ENCODE measurements around the gene PLPP4.
A peak's percentile ranks its signal among the peaks of the same experiment; 100 is the strongest.

The PLPP4 gene

DNA sequence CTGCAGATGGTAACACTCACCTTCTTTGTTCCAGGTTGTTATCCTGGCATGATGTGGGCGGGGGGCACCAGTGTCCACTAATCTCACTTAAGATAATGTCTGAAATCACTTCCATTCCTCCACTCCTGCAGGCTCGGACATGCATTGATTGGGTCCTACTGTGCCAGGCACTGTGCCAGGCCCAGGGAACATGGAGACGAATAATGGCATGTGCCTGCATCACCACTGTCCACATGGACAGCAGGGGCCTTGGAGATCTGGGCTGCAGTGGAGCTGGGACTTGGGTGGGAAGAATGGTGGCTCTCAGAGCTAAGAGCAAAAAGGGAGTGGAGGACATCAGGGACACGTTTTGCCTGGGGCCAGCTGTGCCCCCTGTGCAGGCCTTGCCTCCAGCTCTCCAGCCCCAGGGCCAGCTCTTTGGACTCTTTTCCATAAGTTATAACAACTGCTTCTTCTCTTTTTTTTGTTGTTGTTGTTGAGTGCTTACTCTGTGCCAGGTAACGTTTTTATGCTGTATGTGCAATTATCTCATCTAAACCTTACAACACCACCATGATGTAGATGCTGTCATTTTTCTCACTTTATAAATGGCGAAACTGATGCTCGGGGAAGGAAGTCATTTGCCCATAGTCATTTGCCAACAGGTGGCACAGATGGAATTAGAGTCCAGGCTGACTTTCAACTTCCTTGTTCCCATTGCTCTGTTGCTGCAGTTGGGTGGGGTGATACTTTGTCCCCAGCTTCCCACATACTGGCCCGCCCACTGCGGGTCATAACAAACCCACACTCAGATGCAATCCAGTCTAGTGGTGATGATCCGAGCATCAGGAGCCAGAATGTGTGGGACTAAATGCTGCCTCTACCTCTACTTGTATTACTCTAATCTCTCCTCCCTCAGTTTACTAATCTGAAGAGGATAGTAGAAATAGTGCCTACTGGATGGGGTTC lies 19.1 kb downstream of the PLPP4 start:
- Mint-ChIP-seq H3K4me3 (no peak overlapping the region), H3K27ac (no peak overlapping the region), H3K36me3 (ENCODE audit: low read depth) (no peaks in the 10 kb centered on the region), H3K4me1 (no peaks in the 10 kb centered on the region), H3K9me3 (peaks cover 14% of the 10 kb centered on the region), H3K27me3 (ENCODE audit: low read depth, poor library complexity) (peaks cover 22% of the 10 kb centered on the region)
- TF ChIP-seq, protein P1, sequence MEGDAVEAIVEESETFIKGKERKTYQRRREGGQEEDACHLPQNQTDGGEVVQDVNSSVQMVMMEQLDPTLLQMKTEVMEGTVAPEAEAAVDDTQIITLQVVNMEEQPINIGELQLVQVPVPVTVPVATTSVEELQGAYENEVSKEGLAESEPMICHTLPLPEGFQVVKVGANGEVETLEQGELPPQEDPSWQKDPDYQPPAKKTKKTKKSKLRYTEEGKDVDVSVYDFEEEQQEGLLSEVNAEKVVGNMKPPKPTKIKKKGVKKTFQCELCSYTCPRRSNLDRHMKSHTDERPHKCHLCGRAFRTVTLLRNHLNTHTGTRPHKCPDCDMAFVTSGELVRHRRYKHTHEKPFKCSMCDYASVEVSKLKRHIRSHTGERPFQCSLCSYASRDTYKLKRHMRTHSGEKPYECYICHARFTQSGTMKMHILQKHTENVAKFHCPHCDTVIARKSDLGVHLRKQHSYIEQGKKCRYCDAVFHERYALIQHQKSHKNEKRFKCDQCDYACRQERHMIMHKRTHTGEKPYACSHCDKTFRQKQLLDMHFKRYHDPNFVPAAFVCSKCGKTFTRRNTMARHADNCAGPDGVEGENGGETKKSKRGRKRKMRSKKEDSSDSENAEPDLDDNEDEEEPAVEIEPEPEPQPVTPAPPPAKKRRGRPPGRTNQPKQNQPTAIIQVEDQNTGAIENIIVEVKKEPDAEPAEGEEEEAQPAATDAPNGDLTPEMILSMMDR (IDR thresholded peaks at IDR 0.05), result no peak
- DNase-seq, result no peak

DNA sequence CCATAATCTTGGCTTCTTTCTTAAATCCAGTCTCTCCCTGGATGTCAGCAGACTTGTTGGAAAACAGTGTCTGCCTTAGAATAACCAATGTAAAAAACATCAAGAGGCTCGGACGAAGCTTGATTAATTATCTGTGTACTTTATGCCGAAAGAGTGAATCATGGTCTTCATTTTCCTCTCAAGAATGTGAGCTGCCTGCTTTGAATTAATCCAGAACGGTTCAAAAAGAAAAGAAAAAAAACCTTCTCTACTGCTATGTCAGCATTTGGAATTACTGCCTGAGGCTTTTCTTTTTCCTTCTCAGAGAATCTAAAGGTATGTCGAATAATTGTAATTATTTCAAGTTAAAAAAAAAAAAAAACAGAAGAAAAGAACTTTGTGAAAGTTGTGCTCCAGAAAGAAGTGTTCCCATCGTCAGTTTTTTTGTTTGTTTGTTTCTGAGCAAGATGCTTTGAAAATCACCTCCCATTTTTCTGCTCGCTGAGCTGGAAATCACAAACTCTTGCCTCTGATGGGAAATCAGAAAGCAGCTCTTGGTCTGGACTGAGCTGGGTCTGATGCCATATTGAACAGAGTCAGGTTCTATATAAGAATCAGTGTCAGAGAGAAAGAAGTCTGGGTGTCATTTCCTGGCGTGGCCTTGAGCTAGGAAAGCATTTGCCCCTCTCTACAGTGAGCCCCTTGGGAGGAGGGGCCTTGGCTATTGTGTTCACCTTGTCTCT lies 20.2 kb downstream of the PLPP4 start:
- TF ChIP-seq, protein P1 (IDR thresholded peaks at IDR 0.05), result no peak
- Mint-ChIP-seq H3K27me3 (ENCODE audit: low read depth, poor library complexity) (peaks cover 16% of the 10 kb centered on the region), H3K4me3 (no peak overlapping the region), H3K36me3 (ENCODE audit: low read depth) (no peaks in the 10 kb centered on the region), H3K4me1 (no peaks in the 10 kb centered on the region), H3K27ac (peak overlapping the region; percentile 17), H3K9me3 (peaks cover 20% of the 10 kb centered on the region)
- DNase-seq, result no peak

DNA sequence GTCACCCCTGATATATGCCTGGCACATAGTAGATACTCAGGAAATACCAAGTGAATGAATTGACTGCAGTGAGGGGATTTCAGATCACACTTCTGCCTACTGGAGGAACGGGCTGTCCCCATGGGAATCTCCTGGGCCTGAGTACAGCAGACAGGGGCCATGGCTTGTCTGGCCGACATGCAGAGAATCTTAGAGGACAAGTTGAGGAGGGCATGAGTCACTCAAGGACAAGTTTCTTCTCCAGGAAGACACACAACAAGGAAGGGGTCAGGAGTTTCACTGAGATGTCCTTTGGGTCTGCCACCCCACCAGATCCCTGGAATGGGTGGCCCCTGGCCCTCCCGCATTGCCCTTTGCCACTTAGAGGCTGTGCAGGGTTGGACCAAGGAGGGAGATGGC lies 20.7 kb downstream of the PLPP4 start:
- DNase-seq, result no peak
- H3K36me3 Mint-ChIP-seq (ENCODE audit: low read depth), result no peaks in the 10 kb centered on the region
- H3K27me3 Mint-ChIP-seq (ENCODE audit: low read depth, poor library complexity), result peaks cover 10% of the 10 kb centered on the region
- H3K4me3 Mint-ChIP-seq, result no peak overlapping the region
- H3K4me1 Mint-ChIP-seq, result no peaks in the 10 kb centered on the region
- peaks cover 19% of the 10 kb centered on the region for H3K9me3 Mint-ChIP-seq
- no peak overlapping the region for H3K27ac Mint-ChIP-seq
- TF ChIP-seq, protein P1 (IDR thresholded peaks at IDR 0.05), result no peak

DNA sequence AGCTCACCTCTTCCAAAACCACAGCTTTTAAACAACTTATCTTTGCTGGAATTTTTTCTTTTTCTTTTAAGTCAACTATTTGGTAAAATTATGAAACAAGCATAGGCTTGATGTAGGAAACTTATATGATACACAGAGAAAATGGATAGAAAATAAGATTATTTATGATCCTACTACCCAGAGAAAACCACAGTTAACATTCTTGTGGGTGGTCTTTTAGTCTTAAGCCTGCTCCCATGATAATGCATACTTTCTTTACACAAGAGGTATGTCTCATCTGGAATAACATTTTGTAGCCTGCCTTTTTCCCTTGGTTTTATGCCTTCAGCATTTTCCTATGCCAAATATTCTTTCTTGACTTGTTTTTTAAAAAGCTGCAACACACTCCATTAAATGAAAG lies 21.4 kb downstream of the PLPP4 start:
- H3K4me1 Mint-ChIP-seq, result no peaks in the 10 kb centered on the region
- H3K4me3 Mint-ChIP-seq, result no peak overlapping the region

DNA sequence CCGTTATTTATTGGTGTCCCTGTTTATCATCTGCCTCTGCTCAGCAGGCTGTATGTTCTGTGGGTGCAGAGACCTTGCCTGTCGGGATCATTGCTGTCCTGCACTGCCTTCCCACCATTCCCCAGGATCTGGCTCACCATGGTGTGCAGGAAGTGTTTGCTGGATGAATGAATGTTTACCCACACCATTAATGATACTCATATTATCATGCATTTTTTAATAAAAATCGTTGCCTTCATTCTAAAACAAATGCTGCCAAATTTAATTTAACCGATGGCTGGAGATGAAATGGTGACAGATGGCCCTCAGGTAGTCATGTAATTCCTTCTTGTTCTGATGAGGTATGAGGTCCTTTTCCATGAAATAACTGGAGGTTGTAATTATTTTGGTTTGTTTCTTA lies 22.5 kb downstream of the PLPP4 start:
- H3K36me3 Mint-ChIP-seq (ENCODE audit: low read depth), result no peaks in the 10 kb centered on the region
- TF ChIP-seq, protein P1 (IDR thresholded peaks at IDR 0.05), result no peak
- no peak overlapping the region for H3K4me3 Mint-ChIP-seq
- peaks cover 21% of the 10 kb centered on the region for H3K9me3 Mint-ChIP-seq
- H3K27me3 Mint-ChIP-seq (ENCODE audit: low read depth, poor library complexity), result peaks cover 11% of the 10 kb centered on the region
- no peak for DNase-seq
- no peak overlapping the region for H3K27ac Mint-ChIP-seq
- no peaks in the 10 kb centered on the region for H3K4me1 Mint-ChIP-seq

More for the DNA sequence above, 21.4 kb downstream of the PLPP4 start:
- DNase-seq, result no peak
- Mint-ChIP-seq H3K27me3 (ENCODE audit: low read depth, poor library complexity) (peaks cover 10% of the 10 kb centered on the region), H3K36me3 (ENCODE audit: low read depth) (no peaks in the 10 kb centered on the region), H3K27ac (no peak overlapping the region), H3K9me3 (peaks cover 20% of the 10 kb centered on the region)
- TF ChIP-seq, protein P1 (IDR thresholded peaks at IDR 0.05), result no peak
